HG03432 (cell line): ENCODE results near the gene EIF2S2.

Experiments
- ATAC-seq: cut with Tn5 transposase; IDR thresholded peaks from one replicate; pipeline ENCODE4 v1.9.1; 2021; ENCODE audit warnings: mild to moderate bottlenecking, moderate library complexity; ENCODE audit not compliant: unreplicated experiment

EIF2S2 gene

GRCh38 chr20:34122274-34122980 is 10.4 kb upstream of the EIF2S2 start:
- ATAC-seq, result no peak

- ATAC-seq, result no peak
These were observed 8.2 kb upstream of the EIF2S2 start for GRCh38 chr20:34120213-34120612.

GRCh38 chr20:34115232-34115631 is 3.2 kb upstream of the EIF2S2 start:
- ATAC-seq, result no peak

GRCh38 chr20:34114809-34115208 is 2.8 kb upstream of the EIF2S2 start:
- ATAC-seq, result no peak

- ATAC-seq, result peak; percentile 5
These were observed 608 bp upstream of the EIF2S2 start for GRCh38 chr20:34112600-34113101.

- no peak for ATAC-seq
These were observed 1.1 kb downstream of the EIF2S2 start for GRCh38 chr20:34110745-34111641.

- no peak for ATAC-seq
These were observed 1.9 kb downstream of the EIF2S2 start for GRCh38 chr20:34110025-34110744.

GRCh38 chr20:34109442-34109841 is 2.6 kb downstream of the EIF2S2 start:
- no peak for ATAC-seq

- ATAC-seq, result no peak
These were observed 3.3 kb downstream of the EIF2S2 start for GRCh38 chr20:34108616-34109174.

- no peak for ATAC-seq
These were observed 5.9 kb downstream of the EIF2S2 start for GRCh38 chr20:34105978-34106675.

GRCh38 chr20:34104059-34104458 is 8.0 kb downstream of the EIF2S2 start:
- ATAC-seq, result no peak

GRCh38 chr20:34102342-34102741 is 9.7 kb downstream of the EIF2S2 start:
- no peak for ATAC-seq

GRCh38 chr20:34100576-34100975 is 11.5 kb downstream of the EIF2S2 start:
- ATAC-seq, result no peak

GRCh38 chr20:34099675-34100074 is 12.4 kb downstream of the EIF2S2 start:
- no peak for ATAC-seq

- no peak for ATAC-seq
These were observed 13.5 kb downstream of the EIF2S2 start for GRCh38 chr20:34098570-34098969.

GRCh38 chr20:34096699-34097444 is 15.2 kb downstream of the EIF2S2 start:
- ATAC-seq, result no peak

GRCh38 chr20:34095825-34096224 is 16.2 kb downstream of the EIF2S2 start:
- no peak for ATAC-seq

GRCh38 chr20:34093895-34094294 is 18.1 kb downstream of the EIF2S2 start:
- ATAC-seq, result no peak

- ATAC-seq, result no peak
These were observed 20.3 kb downstream of the EIF2S2 start for GRCh38 chr20:34091637-34092200.
